Measurements from ENCODE around the gene NUP153.

GRCh38 chr6:17577059-17577458, 129.7 kb downstream of the NUP153 start:
- TF ChIP-seq, protein P1, sequence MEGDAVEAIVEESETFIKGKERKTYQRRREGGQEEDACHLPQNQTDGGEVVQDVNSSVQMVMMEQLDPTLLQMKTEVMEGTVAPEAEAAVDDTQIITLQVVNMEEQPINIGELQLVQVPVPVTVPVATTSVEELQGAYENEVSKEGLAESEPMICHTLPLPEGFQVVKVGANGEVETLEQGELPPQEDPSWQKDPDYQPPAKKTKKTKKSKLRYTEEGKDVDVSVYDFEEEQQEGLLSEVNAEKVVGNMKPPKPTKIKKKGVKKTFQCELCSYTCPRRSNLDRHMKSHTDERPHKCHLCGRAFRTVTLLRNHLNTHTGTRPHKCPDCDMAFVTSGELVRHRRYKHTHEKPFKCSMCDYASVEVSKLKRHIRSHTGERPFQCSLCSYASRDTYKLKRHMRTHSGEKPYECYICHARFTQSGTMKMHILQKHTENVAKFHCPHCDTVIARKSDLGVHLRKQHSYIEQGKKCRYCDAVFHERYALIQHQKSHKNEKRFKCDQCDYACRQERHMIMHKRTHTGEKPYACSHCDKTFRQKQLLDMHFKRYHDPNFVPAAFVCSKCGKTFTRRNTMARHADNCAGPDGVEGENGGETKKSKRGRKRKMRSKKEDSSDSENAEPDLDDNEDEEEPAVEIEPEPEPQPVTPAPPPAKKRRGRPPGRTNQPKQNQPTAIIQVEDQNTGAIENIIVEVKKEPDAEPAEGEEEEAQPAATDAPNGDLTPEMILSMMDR (IDR thresholded peaks at IDR 0.05), result no peak
- TF ChIP-seq POLR2A (IDR thresholded peaks at IDR 0.05) (no peak), EP300 (IDR thresholded peaks at IDR 0.05) (no peak)

Measured in tibial nerve (tissue), 4 donors.